SK-N-SH treated with all-trans-retinoic acid at 6 μM for 48 hours (cell line): Measurements from ENCODE around the gene KCNK2.

Experiments used
- ARNTL ChIP-seq: fragments of 450-650 bp; formaldehyde crosslinking; IDR thresholded peaks from 2 replicates; pipeline ENCODE4 v1.5.0; 2020; ENCODE audit warnings: low read depth, mild to moderate bottlenecking, moderate library complexity, borderline replicate concordance
- CREB5 ChIP-seq: fragments of 250-450 bp; sonication (Bioruptor Pico); IDR thresholded peaks from 2 replicates; pipeline ENCODE4 v1.5.1; 2020; ENCODE audit warnings: low read depth, mild to moderate bottlenecking, moderate library complexity
- CSRNP3 ChIP-seq: fragments of 250-450 bp; sonication (Bioruptor Pico); IDR thresholded peaks from 2 replicates; pipeline ENCODE4 v1.5.1; 2021; ENCODE audit warnings: mild to moderate bottlenecking, moderate library complexity
- ESRRG ChIP-seq: fragments of 250-450 bp; sonication (Bioruptor Pico); IDR thresholded peaks from 2 replicates; pipeline ENCODE4 v1.6.1; 2021; ENCODE audit warnings: mild to moderate bottlenecking
- GLIS3 ChIP-seq: fragments of 250-450 bp; sonication (Bioruptor Pico); IDR thresholded peaks from 2 replicates; pipeline ENCODE4 v1.5.0; 2020; ENCODE audit warnings: mild to moderate bottlenecking, moderate library complexity
- PATZ1 ChIP-seq: fragments of 250-450 bp; sonication (Bioruptor Pico); IDR thresholded peaks from 2 replicates; pipeline ENCODE4 v1.8.0; 2020; ENCODE audit warnings: mild to moderate bottlenecking, moderate library complexity, borderline replicate concordance
- SNAI2 ChIP-seq: fragments of 250-450 bp; sonication (Bioruptor Pico); IDR thresholded peaks from 2 replicates; pipeline ENCODE4 v1.5.0; 2020; ENCODE audit warnings: mild to moderate bottlenecking, moderate library complexity
- TOX ChIP-seq: fragments of 250-450 bp; sonication (Bioruptor Pico); IDR thresholded peaks from 2 replicates; pipeline ENCODE4 v1.8.0; 2021; ENCODE audit warnings: mild to moderate bottlenecking, moderate library complexity, borderline replicate concordance
- TSHZ2 ChIP-seq: fragments of 250-450 bp; sonication (Bioruptor Pico); IDR thresholded peaks from 2 replicates; pipeline ENCODE4 v1.5.0; 2020; ENCODE audit warnings: mild to moderate bottlenecking, moderate library complexity
- ZC3H10 ChIP-seq: fragments of 250-450 bp; sonication (Bioruptor Pico); IDR thresholded peaks from 2 replicates; pipeline ENCODE4 v1.5.1; 2021; ENCODE audit warnings: mild to moderate bottlenecking, moderate library complexity
- ZFP3 ChIP-seq: fragments of 250-450 bp; sonication (Bioruptor Pico); IDR thresholded peaks from 2 replicates; pipeline ENCODE4 v1.5.0; 2020; ENCODE audit warnings: mild to moderate bottlenecking, moderate library complexity
- ZNF8 ChIP-seq: fragments of 450-650 bp; formaldehyde crosslinking; IDR thresholded peaks from 2 replicates; pipeline ENCODE4 v1.5.0; 2020; ENCODE audit warnings: mild to moderate bottlenecking, moderate library complexity
- TF ChIP-seq, protein P1 (sequence below): fragments of 250-450 bp; sonication (Bioruptor Pico); IDR thresholded peaks from 2 replicates; pipeline ENCODE4 v1.8.0; 2021; ENCODE audit warnings: low read depth, mild to moderate bottlenecking, moderate library complexity, borderline replicate concordance

GRCh38 chr1:215052256-215053015, 30.1 kb upstream of the KCNK2 start:
- no peak for TF ChIP-seq ESRRG (CRISPR knock-in tag)
- no peak for TF ChIP-seq ARNTL (CRISPR knock-in tag)
- TF ChIP-seq CREB5 (CRISPR knock-in tag) = no peak
- TF ChIP-seq TSHZ2 = no peak
- no peak for TF ChIP-seq ZFP3 (CRISPR knock-in tag)
- no peak for TF ChIP-seq ZC3H10 (CRISPR knock-in tag)
- TF ChIP-seq, protein P1, sequence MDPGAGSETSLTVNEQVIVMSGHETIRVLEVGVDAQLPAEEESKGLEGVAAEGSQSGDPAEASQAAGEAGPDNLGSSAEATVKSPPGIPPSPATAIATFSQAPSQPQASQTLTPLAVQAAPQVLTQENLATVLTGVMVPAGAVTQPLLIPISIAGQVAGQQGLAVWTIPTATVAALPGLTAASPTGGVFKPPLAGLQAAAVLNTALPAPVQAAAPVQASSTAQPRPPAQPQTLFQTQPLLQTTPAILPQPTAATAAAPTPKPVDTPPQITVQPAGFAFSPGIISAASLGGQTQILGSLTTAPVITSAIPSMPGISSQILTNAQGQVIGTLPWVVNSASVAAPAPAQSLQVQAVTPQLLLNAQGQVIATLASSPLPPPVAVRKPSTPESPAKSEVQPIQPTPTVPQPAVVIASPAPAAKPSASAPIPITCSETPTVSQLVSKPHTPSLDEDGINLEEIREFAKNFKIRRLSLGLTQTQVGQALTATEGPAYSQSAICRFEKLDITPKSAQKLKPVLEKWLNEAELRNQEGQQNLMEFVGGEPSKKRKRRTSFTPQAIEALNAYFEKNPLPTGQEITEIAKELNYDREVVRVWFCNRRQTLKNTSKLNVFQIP (CRISPR knock-in tag) = no peak
- TF ChIP-seq SNAI2 (CRISPR knock-in tag) = no peak
- TF ChIP-seq CSRNP3 = no peak
- TF ChIP-seq TOX = no peak
- no peak for TF ChIP-seq PATZ1 (CRISPR knock-in tag)
- no peak for TF ChIP-seq GLIS3 (CRISPR knock-in tag)
- no peak for TF ChIP-seq ZNF8 (CRISPR knock-in tag)
